HCT116 (cell line): ENCODE results near the gene THBD. TPM values are rescaled to one million over a fixed set of nuclear protein-coding genes. Genes with fewer than 3 reads are reported as not detected.

ENCODE experiments used
- ATAC-seq: fragments of 200-7000 bp; cut with Tn5 transposase; 2 replicates; pipeline ENCODE4 v1.9.1; 2020; ENCODE audit warnings: mild to moderate bottlenecking, moderate library complexity
- BruUV-seq: library from RNA; stranded (reverse); fragments of 400-500 nt; replicated peaks from 2 replicates; lab custom pipeline; 2021; lab: Mats Ljungman, UMichigan
- CTCF ChIA-PET: fragments of 300-600 bp; sonication (Branson Sonifier 250); formaldehyde crosslinking; loops from one replicate; lab custom pipeline; 2021; ENCODE audit warnings: antibody characterized with exemption; lab: Charles Lee
- POLR2A ChIA-PET: fragments of 300-600, 350-600 bp; sonication (Branson Sonifier 250); formaldehyde crosslinking; loops from one replicate; lab custom pipeline; 2021; ENCODE audit warnings: antibody characterized with exemption; lab: Charles Lee
- RAD21 ChIA-PET, 2 experiments: fragments of 300-600 bp; sonication (Branson Sonifier 250); formaldehyde crosslinking; loops; one replicate each; lab custom pipeline; 2023; ENCODE audit warnings: low total read pairs in 2 of 2; ENCODE audit not compliant: uncharacterized antibody in 2 of 2, unreplicated experiment in 2 of 2, low non-redundant PET in 1 of 2; lab: Charles Lee
- DNase-seq: peaks from one replicate; pipeline ENCODE4 v3.0.0-alpha.2; 2010; ENCODE audit warnings: low read depth, low spot score
- H2AFZ ChIP-seq: fragments of 200-600 bp; shearing (Covaris generic), sonication (generic); 2 replicates; pipeline ENCODE4 v1.6.1; 2017; ENCODE audit warnings: low read depth, mixed run types, mixed read lengths, antibody characterized with exemption, low read length; ENCODE audit not compliant: poor library complexity, severe bottlenecking
- H3K27ac ChIP-seq: 2 replicates; pipeline ENCODE4 v1.5.1; 2012; ENCODE audit warnings: low read depth, low read length
- H3K27me3 ChIP-seq: fragments of 200-600 bp; sonication (generic); 2 replicates; pipeline ENCODE4 v1.6.1; 2016; ENCODE audit warnings: mixed run types, low read length, mixed read lengths; ENCODE audit not compliant: insufficient read depth
- H3K36me3 ChIP-seq, 2 experiments: fragments of 200-500 bp in 1 of 2; fragments of 200-600 bp in 1 of 2; sonication (Bioruptor generic) in 1 of 2; sonication (generic) in 1 of 2; 2 replicates each; pipeline versions ENCODE4 v1.5.1 to v1.6.1; 2014 to 2016; ENCODE audit warnings: low read length in 2 of 2, inconsistent platforms in 1 of 2, mixed read lengths in 1 of 2, mixed run types in 1 of 2; ENCODE audit not compliant: insufficient read depth in 2 of 2, control insufficient read depth in 1 of 2
- H3K4me1 ChIP-seq, 2 experiments: fragments of 200-600 bp in 1 of 2; sonication (generic) in 1 of 2; 2 replicates each; pipeline versions ENCODE4 v1.5.1 to v1.6.1; 2012 to 2017; ENCODE audit warnings: low read length in 2 of 2, inconsistent platforms in 1 of 2, mild to moderate bottlenecking in 1 of 2, mixed read lengths in 1 of 2, mixed run types in 1 of 2, moderate library complexity in 1 of 2; ENCODE audit not compliant: insufficient read depth in 2 of 2, control insufficient read depth in 1 of 2
- H3K4me2 ChIP-seq: fragments of 200-600 bp; sonication (generic); 2 replicates; pipeline ENCODE4 v1.6.1; 2017; ENCODE audit warnings: mixed run types, low read length, mixed read lengths
- H3K4me3 ChIP-seq, 2 experiments: fragments of 200-600 bp in 1 of 2; sonication (generic) in 1 of 2; replicated peaks in 1 of 2; 2 replicates each; pipeline ENCODE4 v1.5.1; 2011 to 2016; ENCODE audit warnings: low read length in 2 of 2, control low read depth in 1 of 2, low read depth in 1 of 2, mild to moderate bottlenecking in 1 of 2, mixed read lengths in 1 of 2, mixed run types in 1 of 2
- H3K79me2 ChIP-seq: fragments of 200-600 bp; sonication (generic); 2 replicates; pipeline ENCODE4 v1.6.1; 2017; ENCODE audit warnings: mild to moderate bottlenecking, mixed run types, low read length, moderate library complexity, mixed read lengths; ENCODE audit not compliant: insufficient read depth
- H3K9ac ChIP-seq: fragments of 200-600 bp; sonication (generic); 2 replicates; pipeline ENCODE4 v1.6.1; 2016; ENCODE audit warnings: low read length, mixed read lengths
- H3K9me2 ChIP-seq: fragments of 200-600 bp; sonication (generic), shearing (Covaris generic); 2 replicates; pipeline ENCODE4 v1.6.1; 2017; ENCODE audit warnings: mixed run types, mild to moderate bottlenecking, moderate library complexity; ENCODE audit not compliant: insufficient read depth
- H3K9me3 ChIP-seq, 2 experiments: fragments of 200-500 bp in 1 of 2; fragments of 200-600 bp in 1 of 2; sonication (Bioruptor generic) in 1 of 2; sonication (generic) in 1 of 2; 2 replicates each; pipeline ENCODE4 v1.6.1; 2014 to 2017; ENCODE audit warnings: low read length in 2 of 2, mixed read lengths in 2 of 2, inconsistent platforms in 1 of 2, low read depth in 1 of 2, mild to moderate bottlenecking in 1 of 2, mixed run types in 1 of 2, moderate library complexity in 1 of 2; ENCODE audit not compliant: control insufficient read depth in 1 of 2, insufficient read depth in 1 of 2
- H4K20me1 ChIP-seq: fragments of 200-600 bp; sonication (generic), shearing (Covaris generic); 2 replicates; pipeline ENCODE4 v1.6.1; 2017; ENCODE audit warnings: mixed run types, mild to moderate bottlenecking, moderate library complexity; ENCODE audit not compliant: insufficient read depth
- CBX3 ChIP-seq: IDR thresholded peaks from 2 replicates; pipeline ENCODE4 v1.6.1; 2012; ENCODE audit warnings: low read depth
- CEBPB ChIP-seq: IDR thresholded peaks from 2 replicates; pipeline ENCODE4 v1.6.1; 2012; ENCODE audit warnings: low read depth
- ELF1 ChIP-seq: IDR thresholded peaks from 2 replicates; pipeline ENCODE4 v1.6.1; 2012; ENCODE audit warnings: low read depth, borderline replicate concordance
- POLR2A ChIP-seq: IDR thresholded peaks from 2 replicates; pipeline ENCODE4 v1.7.0; 2011; ENCODE audit warnings: borderline replicate concordance; ENCODE audit not compliant: insufficient read depth, insufficient read length; ENCODE audit errors: extremely low read depth
- SIN3A ChIP-seq: IDR thresholded peaks from 2 replicates; pipeline ENCODE4 v1.6.1; 2012; ENCODE audit warnings: low read depth
- SP1 ChIP-seq: IDR thresholded peaks from 2 replicates; pipeline ENCODE4 v1.6.1; 2012; ENCODE audit warnings: low read depth
- TCF7L2 ChIP-seq: IDR thresholded peaks from 2 replicates; pipeline ENCODE4 v1.7.0; 2011; ENCODE audit warnings: borderline replicate concordance, inconsistent platforms; ENCODE audit not compliant: insufficient read depth, insufficient read length; ENCODE audit errors: extremely low read depth
- ZFX ChIP-seq: fragments of 450-650 bp; IDR thresholded peaks from 2 replicates; pipeline ENCODE4 v1.6.1; 2017
- ZNF274 ChIP-seq: fragments of 200-500 bp; sonication (Bioruptor generic); IDR thresholded peaks from 2 replicates; pipeline ENCODE4 v1.6.1; 2014; ENCODE audit warnings: mild to moderate bottlenecking, low read depth, low read length, inconsistent platforms
- intact Hi-C: fragments of 100-400 bp; cut with micrococcal nuclease; formaldehyde crosslinking; loops from 2 replicates; pipeline ENCODE4 v1.10.0; 2022
- total RNA-seq: library from RNA; stranded (reverse); gene quantifications from one replicate; pipeline ENCODE4 v1.2.1, GENCODE V29; 2021; ENCODE audit not compliant: unreplicated experiment
- TF ChIP-seq, protein P1 (sequence below): IDR thresholded peaks from 2 replicates; pipeline ENCODE4 v1.6.1; 2012
- TF ChIP-seq, protein P2 (sequence below): IDR thresholded peaks from 2 replicates; pipeline ENCODE4 v1.6.1; 2012; ENCODE audit warnings: low read depth
- TF ChIP-seq, protein P3 (sequence below): IDR thresholded peaks from 2 replicates; pipeline ENCODE4 v1.6.1; 2011; ENCODE audit warnings: mild to moderate bottlenecking, low read length, moderate library complexity; ENCODE audit not compliant: insufficient replicate concordance; ENCODE audit errors: extremely low read depth

The THBD gene
- total RNA-seq, 1 experiment from 2014 or later, result 0.39 TPM

DNA sequence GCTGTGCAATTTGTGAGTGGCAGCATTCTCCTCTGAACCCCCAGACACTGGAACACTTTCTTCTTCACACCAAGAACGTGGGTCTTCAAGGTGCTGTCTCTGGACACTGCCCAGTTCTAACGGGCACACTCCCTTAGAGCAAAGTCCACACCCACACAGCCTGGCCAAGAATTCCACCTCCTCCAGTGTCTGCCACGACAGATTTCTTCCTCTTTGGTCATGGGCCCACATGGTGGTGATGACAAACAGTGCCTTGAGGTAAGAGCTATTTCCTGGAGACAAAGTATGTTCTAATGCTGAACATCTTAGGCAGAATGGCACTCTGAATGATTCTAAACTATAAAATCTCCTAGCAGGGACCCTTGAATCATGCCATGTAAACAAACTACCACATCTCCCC lies 39.8 kb downstream of the THBD start (continued):
- TF ChIP-seq, protein P1, sequence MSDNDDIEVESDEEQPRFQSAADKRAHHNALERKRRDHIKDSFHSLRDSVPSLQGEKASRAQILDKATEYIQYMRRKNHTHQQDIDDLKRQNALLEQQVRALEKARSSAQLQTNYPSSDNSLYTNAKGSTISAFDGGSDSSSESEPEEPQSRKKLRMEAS, result no peak
- TF ChIP-seq CEBPB (no peak), ELF1 (no peak)

DNA sequence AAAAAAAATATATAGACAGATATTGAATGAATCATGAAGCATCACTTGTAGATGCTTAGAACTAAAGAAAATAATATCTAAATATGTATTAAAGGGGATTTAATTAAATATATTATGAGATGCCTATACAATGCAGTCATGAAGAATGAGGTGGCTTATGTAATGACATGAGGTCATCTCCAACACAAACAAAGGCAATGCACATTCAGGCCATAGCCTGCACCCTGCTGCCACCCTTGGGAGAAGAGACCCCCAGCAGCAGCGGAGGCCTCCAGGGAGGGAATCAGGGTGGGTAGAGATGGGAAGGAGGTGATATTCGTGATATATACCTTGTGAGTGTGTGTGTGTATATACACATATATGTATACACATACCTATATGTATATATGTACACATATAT lies 40.8 kb downstream of the THBD start:
- no peaks in the 10 kb centered on the region for H3K36me3 ChIP-seq
- BruUV-seq, result no TSS peak
- H3K9me3 ChIP-seq, result no peaks in the 10 kb centered on the region
- no peak overlapping the region for H3K4me3 ChIP-seq
- intact Hi-C loops, result no loop called here
- ATAC-seq (no peak), DNase-seq (no peak)
- no peak overlapping the region for H3K4me2 ChIP-seq
- 0 out of 2 replicates have a peak, but pooled peaks cover 4% of the 10 kb centered on the region for H3K27me3 ChIP-seq
- TF ChIP-seq ZNF274 (no peak), POLR2A (no peak), SP1 (no peak), TCF7L2 (no peak), SIN3A (no peak), ZFX (no peak), CBX3 (no peak)
- TF ChIP-seq, protein P2, sequence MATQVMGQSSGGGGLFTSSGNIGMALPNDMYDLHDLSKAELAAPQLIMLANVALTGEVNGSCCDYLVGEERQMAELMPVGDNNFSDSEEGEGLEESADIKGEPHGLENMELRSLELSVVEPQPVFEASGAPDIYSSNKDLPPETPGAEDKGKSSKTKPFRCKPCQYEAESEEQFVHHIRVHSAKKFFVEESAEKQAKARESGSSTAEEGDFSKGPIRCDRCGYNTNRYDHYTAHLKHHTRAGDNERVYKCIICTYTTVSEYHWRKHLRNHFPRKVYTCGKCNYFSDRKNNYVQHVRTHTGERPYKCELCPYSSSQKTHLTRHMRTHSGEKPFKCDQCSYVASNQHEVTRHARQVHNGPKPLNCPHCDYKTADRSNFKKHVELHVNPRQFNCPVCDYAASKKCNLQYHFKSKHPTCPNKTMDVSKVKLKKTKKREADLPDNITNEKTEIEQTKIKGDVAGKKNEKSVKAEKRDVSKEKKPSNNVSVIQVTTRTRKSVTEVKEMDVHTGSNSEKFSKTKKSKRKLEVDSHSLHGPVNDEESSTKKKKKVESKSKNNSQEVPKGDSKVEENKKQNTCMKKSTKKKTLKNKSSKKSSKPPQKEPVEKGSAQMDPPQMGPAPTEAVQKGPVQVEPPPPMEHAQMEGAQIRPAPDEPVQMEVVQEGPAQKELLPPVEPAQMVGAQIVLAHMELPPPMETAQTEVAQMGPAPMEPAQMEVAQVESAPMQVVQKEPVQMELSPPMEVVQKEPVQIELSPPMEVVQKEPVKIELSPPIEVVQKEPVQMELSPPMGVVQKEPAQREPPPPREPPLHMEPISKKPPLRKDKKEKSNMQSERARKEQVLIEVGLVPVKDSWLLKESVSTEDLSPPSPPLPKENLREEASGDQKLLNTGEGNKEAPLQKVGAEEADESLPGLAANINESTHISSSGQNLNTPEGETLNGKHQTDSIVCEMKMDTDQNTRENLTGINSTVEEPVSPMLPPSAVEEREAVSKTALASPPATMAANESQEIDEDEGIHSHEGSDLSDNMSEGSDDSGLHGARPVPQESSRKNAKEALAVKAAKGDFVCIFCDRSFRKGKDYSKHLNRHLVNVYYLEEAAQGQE, result no peak
- TF ChIP-seq, protein P3, sequence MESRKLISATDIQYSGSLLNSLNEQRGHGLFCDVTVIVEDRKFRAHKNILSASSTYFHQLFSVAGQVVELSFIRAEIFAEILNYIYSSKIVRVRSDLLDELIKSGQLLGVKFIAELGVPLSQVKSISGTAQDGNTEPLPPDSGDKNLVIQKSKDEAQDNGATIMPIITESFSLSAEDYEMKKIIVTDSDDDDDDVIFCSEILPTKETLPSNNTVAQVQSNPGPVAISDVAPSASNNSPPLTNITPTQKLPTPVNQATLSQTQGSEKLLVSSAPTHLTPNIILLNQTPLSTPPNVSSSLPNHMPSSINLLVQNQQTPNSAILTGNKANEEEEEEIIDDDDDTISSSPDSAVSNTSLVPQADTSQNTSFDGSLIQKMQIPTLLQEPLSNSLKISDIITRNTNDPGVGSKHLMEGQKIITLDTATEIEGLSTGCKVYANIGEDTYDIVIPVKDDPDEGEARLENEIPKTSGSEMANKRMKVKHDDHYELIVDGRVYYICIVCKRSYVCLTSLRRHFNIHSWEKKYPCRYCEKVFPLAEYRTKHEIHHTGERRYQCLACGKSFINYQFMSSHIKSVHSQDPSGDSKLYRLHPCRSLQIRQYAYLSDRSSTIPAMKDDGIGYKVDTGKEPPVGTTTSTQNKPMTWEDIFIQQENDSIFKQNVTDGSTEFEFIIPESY, result no peak
- ChIA-PET POLR2A (no interaction called here), RAD21 (no interaction called here), CTCF (no interaction called here)
- H3K79me2 ChIP-seq, result no peaks in the 10 kb centered on the region
- H3K27ac ChIP-seq, result no peak overlapping the region
- H3K4me1 ChIP-seq, result peaks cover 4 to 6% of the 10 kb centered on the region in 2 experiments
- H4K20me1 ChIP-seq, result no peaks in the 10 kb centered on the region
- H3K9ac ChIP-seq, result no peak overlapping the region
- H2AFZ ChIP-seq, result no peak overlapping the region
- no peaks in the 10 kb centered on the region for H3K9me2 ChIP-seq
